HG02981 (cell line): Measurements from ENCODE around the gene NPHP4.

ENCODE experiments used
- ATAC-seq: cut with Tn5 transposase; IDR thresholded peaks from one replicate; pipeline ENCODE4 v1.9.1; 2021; ENCODE audit warnings: mild to moderate bottlenecking, moderate library complexity; ENCODE audit not compliant: unreplicated experiment

Gene NPHP4

GRCh38 chr1:5815716-5816115 is 176.5 kb downstream of the NPHP4 start:
- no peak for ATAC-seq

- no peak for ATAC-seq
Observed at GRCh38 chr1:5815211-5815610, 177.0 kb downstream of the NPHP4 start.

GRCh38 chr1:5814046-5814619 is 178.1 kb downstream of the NPHP4 start:
- no peak for ATAC-seq

- no peak for ATAC-seq
Observed at GRCh38 chr1:5813480-5813879, 178.7 kb downstream of the NPHP4 start.
